Posterior vena cava (tissue), 2 donors: ENCODE results near the gene NOTCH4. TPM values are rescaled to one million over a fixed set of nuclear protein-coding genes. Genes with fewer than 3 reads are reported as not detected.
A peak's percentile ranks its signal among the peaks of the same experiment; 100 is the strongest.
"Not testable (repeated sequence)": the region's sequence is repeated elsewhere in the genome, so short reads cannot be mapped to it uniquely, and the experiment has no call there.

Source experiments
- DNase-seq: peaks from one replicate; pipeline ENCODE4 v3.0.0-alpha.2; 2020; ENCODE audit warnings: low spot score
- intact Hi-C, 2 donors: fragments of 100-400 bp; cut with DNase I; formaldehyde crosslinking; loops; one replicate each; pipeline versions ENCODE4 v1.14.1 to v1.14.2; 2022 to 2023
- total RNA-seq, 2 donors: library from RNA; stranded (reverse); fragmentation: NEBNext Ultra II Directional; extraction: Animal tissue kit (Norgen Biotek cat#: 25700); gene quantifications; one replicate each; pipeline ENCODE4 v1.2.1, GENCODE V29; 2021
- donor health status: DM: yes; HTN: yes; CAD: no.
- donor health status: DM: yes; HTN: yes; CAD: no.

The NOTCH4 gene
- total RNA-seq, 2 donors from 2014 or later: 17.3 to 24.1 TPM

DNA sequence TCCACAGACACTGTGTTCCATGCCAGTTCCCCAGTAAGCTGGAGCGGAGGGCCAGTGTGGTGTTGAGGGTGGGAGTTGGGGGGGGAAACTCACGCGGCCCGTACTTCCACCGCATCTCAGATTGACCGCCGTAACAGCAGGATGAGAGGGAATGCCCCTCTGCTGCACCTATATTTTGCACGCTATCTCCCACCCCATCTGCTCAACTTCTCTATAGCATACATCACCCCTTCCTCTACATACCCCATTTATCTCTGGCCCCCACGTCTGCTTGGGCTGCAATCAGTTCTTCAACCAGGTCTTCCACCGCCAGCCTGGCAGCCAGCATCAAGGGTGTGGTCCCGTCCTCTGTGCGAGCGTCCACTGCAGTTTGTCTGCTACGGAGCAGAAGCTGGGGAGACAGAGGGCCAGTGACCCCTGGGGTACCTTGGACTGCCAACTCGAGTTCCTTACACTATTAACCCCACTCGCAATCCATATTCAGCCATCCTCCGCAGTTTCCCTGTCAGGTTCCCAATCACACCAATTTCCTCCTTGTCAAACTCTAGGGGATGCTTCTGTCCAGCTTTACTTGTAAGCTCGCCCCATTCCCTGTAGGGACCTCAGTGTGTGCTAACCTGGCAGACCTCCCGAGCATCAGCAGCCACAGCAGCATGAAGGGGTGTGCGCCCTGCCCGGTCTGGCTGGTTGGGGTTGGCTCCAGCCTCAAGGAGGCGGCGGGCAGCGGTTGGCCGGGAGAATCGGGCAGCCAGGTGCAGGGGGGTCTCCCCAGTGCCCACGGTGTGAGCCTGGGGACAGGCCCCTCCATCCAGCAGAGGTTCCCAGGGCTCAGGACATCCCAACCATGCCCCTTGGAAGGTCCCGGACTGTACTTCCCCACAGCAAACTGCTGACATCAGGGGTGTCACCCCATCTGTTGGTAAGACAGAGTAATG is 26.9 kb downstream of the NOTCH4 start:
- DNase-seq: peak; percentile 86
- intact Hi-C loops: no loop called here

DNA sequence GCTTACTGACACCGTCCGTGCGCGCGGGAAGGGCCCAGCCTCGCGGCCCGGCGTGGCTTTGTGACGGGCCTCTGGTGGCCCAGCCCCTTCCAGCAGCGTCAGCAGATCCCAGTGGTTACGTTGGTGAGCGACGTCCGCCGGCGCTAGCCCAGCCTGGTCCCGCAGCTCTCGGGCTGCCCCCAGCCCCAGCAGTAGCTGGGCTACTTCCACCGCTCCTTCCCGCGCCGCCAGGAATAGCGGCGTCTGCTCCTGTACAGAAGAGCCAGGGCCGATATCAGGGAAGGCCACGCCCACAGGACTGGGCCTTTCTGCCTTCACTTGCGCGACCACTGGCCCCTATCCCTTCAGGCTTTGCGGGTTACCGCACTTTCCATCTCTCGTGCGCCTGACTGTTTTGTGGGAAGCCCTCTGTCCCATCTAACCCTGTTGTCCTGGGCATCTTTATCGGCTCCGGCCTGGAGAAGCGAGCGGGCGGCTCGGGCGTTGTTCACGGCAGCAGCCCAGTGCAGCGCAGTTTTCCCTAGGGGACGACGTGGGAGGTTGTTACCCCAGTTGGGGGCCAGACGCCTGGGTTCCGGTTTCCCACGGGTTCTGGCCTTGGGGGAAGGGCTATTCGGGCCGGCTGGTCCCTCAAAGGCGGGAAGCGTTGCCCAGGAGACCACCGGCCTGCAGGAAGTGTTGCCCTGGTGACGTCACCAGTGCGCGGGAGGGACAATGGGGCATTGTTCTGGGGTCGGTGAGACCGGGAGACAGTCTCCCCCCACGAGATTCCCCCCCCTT is 27.8 kb downstream of the NOTCH4 start:
- peak; percentile 97 for DNase-seq
- intact Hi-C loops: no loop called here

DNA sequence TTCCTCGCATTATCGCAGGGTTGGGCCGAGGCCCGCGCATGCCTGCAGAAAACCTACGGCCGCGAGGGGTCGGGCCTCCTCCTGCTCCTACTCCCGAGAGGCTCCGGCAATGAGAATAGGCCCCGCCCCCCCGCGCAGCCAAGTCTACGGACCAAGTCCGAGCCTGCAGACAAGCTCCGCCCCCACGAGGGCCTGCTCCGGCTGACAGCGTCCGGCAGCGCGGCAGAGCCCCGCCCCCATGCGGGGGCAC is 28.3 kb downstream of the NOTCH4 start:
- intact Hi-C loops: no loop called here
- DNase-seq: peak; percentile 100

DNA sequence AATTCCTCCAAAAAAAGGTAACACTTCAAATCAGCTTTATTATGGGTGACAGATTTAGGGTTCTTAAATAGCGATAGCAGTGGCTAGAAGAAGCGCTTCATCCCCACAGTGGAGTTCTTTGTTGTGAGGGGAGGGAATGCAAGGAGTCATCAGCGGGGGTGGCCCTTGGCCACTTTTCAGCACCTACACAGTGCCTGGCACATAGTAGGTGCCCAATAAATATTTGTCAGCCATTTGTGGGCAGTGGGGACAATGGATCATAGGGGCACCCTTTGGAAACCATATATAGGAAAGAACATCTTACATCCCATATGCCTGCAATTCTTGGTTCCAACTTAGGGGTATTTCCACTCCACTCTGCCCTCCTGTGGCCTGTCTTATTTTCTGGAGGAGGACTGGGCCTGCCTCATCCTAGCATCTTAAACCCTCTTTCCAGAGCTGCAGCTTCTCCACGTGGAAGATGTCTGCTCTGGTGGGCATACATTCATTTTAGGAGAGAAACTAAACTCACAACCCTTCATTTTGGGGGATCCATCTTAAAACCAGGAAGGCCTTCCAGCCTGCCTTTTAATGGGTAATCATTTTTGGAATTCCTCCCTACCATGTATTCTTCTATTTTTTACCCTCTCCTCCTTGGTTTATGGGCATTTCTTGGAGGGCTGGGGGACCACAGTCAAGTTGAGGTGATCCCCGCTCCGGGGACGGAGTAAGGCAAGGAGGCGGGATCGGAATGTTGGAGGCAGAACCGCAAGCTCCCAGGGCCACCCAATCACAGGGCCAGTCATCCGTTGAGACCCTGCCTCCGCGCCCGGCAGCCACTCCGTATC is 28.8 kb downstream of the NOTCH4 start:
- intact Hi-C loops: loop anchor here in 1 of 2 donors (5.0 kb wide), 1 partner anchor 78 kb away; no protein-coding TSS in a partner anchor
- peak; percentile 76 for DNase-seq

DNA sequence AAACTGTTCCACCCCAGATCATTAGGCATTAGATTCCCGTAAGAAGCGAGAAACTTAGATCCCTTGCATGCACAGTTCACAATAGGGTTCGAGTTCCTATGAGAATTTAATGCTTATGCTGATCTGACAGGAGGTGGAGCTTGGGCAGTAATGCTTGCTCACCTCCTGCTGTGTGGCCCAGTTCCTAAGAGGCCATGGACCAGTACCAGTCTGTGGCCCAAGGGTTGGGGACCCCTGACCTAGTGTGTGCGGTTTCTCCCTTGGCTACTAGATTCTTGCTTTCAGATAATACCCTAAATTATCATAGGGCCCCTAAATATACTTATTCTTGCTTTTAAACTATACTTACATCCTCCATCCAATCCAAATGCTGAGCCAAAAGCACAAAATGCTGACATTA is 29.5 kb downstream of the NOTCH4 start:
- peak; percentile 73 for DNase-seq
- intact Hi-C loops: loop anchor here in 1 of 2 donors (5.0 kb wide), 1 partner anchor 77 kb away; no protein-coding TSS in a partner anchor

DNA sequence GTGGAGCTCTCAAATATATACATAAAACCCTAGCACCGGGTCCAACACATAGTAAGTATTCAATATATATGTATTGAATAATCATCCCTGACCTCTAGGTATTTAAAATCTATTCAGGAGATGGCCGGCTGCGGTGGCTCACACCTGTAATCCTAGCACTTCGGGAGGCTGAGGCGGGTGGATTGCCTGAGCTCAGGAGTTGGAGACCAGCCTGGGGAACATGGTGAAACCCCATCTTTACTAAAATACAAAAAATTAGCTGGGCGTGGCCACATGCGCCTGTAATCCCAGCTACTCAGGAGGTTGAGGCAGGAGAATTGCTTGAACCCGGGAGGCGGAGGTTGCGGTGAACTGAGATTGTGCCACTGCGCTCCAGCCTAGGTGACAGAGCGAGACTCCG is 30.8 kb downstream of the NOTCH4 start:
- peak; percentile 20 for DNase-seq
- intact Hi-C loops: loop anchor here in 1 of 2 donors (5.0 kb wide), 1 partner anchor 76 kb away; no protein-coding TSS in a partner anchor

DNA sequence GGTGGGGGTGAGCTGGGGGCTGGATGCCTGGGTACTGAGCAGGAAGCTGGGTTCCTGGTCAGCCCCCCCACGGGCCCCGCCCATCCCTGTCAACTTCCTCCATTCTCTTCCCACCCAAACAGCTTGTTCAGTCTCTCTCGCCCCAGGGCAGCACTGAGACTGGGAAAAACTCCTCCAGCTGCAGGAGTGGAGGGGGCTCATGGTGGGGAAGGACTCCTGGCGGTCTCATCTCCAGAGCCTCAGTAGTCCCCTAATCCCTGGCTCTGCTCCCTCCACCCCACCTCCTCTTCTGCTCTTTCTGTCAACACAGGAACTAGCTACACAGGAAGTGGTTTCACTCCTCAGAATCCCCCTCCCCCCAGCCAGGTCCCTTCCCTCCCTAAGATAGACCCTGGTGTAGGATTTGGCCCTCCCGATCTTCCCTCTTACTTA is 31.2 kb downstream of the NOTCH4 start, which contains the start of gene GPSM3:
TSS of gene GPSM3 (minus strand) at position 36 of the 432 bp plus-strand sequence. CDS start 130 bp downstream, outside the sequence.
- DNase-seq: peak; percentile 91
- intact Hi-C loops: loop anchor here in 1 of 2 donors (5.0 kb wide), 1 partner anchor 75 kb away; no protein-coding TSS in a partner anchor

DNA sequence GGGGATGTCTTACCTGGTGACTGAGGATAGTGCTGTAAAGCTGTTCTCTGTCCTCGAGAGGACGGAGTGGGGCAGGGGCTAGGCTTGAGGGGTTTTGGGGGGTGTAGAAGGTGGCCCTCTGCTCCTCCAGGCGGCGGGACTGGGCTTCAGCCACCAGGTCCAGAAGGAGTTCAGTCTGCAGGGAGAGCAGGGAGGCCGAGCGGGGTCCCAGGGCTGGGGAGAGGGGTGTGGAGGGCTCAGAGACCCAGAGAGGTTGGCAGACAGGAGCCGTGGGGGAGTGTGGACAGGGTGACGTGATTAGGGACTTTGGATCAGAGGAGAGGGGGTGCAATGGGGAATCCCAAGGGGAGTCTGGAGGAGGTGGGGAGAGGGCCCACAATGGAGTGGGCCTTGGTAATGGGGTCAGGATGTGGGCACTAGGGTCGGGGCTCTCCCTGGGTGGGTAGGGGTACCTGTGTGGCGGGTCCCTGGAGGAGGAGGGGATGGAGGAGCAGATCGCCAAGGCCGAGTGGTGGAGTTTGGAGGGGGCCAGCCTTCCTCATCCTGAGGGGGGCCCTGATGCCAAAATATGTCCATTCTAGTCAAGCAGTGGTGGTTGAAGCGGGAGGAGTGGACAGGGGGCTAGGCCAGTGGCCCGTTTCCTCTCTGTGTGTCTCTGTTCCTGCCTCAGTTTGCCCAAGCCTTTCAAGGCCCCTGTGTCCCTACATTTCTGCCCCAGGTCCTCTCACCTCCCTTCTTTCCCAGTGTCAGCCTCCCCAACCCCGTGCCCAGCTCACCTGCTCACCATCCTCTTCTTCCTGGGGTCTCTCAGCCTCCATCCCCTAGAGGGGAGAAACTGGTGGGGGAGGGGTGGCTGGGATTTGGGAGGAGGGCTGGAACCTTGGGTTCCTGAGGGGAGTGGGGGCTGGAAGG is 31.9 kb downstream of the NOTCH4 start:
- intact Hi-C loops: loop anchor here in 1 of 2 donors (5.0 kb wide), 1 partner anchor 75 kb away; no protein-coding TSS in a partner anchor

DNA sequence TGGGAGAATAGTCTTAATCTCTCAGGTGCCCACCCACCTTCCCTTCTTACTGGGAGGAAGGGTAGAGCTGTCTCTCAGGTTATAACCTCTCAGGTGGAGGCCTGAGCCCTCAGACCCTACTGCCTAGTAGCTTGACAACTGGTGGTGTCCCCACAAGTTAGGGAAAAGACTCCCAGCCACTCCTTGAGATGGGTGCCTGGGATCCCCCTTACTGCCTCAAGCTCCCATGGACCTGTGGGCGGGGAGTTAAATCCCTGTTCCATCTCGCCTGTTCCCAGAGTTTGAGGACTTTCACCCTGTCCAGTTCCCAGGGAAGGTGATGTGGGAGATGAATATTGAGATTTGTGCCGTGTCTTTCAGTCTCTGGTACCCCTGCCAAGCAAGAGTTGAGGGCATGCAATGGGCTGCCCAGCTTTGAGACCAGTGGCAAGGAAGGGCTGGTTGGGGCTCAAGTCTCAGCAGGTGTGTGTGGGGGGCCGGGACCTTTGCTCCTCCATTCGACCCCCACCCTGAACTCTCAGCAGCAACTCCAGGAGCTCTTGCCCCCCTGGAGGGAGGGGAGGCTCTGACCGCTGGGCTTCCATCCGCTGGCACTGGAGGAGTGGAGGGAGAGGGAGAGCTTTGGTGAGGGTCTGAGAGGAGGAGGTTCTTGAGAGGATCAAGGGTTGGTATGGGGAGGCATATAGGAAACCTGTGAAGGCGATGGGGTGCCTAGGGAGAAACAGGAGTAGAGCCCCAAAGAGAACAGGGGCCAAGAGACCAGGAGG is 32.8 kb downstream of the NOTCH4 start:
- peak; percentile 83 for DNase-seq
- intact Hi-C loops: loop anchor here in 1 of 2 donors (5.0 kb wide), 1 partner anchor 74 kb away; no protein-coding TSS in a partner anchor

More for the DNA sequence above, 31.9 kb downstream of the NOTCH4 start:
- peak; percentile 82 for DNase-seq

DNA sequence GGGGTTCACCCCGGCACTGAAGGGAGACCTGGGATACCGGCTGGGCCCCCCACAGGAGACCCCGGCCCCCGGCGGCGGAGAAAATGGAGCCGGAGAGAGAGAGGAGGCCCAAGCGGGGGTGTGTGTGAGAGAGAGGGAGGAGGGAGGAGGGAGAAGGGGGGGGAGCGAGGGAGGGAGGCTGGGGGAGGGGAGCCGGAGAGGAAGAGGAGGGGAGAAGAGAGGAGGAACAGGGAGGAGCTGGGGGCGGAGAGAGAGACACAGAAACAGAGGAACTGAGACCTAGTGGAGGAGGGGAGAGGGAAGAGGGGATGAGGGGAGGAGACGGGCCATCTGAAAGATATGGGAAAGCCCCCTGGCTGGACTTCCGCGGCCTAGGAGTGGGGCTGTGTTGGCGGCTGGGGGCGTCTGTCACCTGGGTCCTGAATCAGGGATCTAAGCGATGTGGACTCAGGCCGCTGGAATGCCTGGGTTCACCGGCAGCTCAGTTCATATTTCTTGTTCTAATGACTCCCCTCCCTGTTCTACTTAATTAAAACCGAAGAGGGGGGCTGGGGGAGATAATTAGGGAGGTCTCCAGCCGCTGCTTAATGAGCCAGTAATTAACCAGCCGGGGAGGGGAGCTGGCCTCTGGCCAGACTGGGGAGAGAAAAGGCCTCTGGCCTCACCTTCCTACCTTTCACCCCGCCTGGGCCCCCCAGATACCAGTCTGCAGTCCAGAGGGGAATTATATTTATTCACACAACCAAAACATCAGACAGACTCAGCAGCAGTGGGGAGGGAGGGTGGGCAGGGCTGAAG is 33.6 kb downstream of the NOTCH4 start, which contains the start of gene PBX2:
TSS of gene PBX2 (minus strand) at position 149 of the 798 bp plus-strand sequence. CDS start 287 bp downstream, outside the sequence.
- intact Hi-C loops: loop anchor here in 1 of 2 donors (5.0 kb wide), 1 partner anchor 73 kb away; no protein-coding TSS in a partner anchor
- DNase-seq: peak; percentile 97

DNA sequence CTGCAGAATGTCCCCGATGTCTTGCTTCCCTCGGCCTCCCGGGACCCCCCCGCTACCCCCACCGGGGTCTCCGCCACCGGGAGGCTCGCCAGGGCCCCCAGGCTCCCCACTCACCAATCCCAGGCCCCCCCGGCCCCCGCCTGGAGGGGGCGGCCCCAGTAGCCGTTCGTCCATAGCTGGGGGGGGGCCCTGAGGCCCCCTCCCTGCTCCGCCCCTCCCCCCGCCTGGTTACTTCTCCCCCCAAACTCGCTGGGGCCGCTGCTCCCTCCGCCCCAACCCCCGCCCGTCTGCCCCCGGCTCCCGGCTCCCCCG is 34.2 kb downstream of the NOTCH4 start:
- DNase-seq: peak; percentile 79
- intact Hi-C loops: loop anchor here in 1 of 2 donors (5.0 kb wide), 1 partner anchor 72 kb away; no protein-coding TSS in a partner anchor

DNA sequence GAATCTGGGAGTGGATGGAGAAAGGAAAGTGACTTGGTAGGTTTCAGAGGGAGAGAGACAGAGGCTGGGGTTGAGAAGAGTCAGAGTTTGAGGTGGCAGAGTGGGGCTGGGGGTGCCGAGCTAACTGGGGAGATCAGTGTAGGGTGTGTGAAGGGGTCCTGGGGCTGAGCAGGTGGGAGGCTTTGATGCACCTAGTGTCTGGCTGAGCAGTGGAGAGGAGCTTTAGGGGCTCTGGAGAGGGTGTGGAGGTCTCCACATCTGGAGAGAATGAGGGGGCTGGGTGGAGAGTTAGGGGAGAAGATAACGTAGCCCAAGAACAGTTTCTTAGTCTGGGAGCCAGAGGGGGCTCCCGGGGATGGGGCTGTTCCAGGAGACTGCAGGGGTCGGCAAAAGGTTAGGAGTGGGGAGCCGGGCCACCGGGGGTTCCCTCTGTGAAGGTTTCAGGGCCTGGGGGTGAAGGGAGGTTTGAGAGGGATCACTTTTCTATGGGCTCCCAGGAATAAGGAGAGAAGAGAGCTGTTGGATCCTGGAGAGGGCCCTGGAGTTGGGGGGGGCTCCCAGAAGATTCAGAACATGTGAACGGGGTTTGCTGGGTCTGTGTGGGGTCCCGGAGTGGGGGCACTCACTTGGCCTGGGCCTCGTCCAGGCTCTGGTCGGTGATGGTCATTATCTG is 34.7 kb downstream of the NOTCH4 start:
- intact Hi-C loops: no loop called here

DNA sequence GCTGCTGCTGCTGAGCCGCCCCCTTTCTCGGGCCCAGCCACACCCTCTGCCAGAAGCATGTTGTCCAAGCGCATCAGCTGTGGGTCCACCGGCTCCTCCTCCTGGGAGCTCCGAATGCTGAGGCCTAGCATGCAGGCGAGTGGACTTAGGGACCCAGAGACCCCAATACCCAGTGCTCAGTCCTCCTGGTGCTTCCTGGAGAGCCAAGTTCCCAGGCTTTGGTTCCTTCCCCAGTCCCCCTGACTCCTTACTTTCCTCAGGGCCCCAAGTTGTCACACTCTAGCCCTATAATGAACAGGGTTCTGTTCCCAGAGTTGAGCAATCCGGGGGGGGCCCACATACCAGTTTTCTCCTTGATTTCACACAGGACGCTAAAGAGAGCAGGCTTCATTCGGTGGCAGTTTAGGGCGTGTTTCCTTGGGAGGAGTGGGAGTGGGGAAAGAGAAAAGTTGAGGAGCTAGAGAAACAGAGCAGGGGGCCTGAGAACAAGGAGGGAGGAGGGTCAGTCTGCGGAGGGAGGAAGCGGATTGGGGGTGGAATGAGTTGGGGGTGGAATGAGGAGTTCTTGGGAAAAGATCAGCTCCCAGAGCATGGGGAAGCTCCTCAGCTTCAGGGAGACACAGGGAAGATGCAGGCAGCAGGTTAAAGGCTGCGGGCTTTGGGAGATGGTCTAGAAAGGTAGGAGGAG is 35.3 kb downstream of the NOTCH4 start:
- DNase-seq: peak; percentile 36
- intact Hi-C loops: no loop called here

More for the DNA sequence above, 34.7 kb downstream of the NOTCH4 start:
- DNase-seq: peak; percentile 75

DNA sequence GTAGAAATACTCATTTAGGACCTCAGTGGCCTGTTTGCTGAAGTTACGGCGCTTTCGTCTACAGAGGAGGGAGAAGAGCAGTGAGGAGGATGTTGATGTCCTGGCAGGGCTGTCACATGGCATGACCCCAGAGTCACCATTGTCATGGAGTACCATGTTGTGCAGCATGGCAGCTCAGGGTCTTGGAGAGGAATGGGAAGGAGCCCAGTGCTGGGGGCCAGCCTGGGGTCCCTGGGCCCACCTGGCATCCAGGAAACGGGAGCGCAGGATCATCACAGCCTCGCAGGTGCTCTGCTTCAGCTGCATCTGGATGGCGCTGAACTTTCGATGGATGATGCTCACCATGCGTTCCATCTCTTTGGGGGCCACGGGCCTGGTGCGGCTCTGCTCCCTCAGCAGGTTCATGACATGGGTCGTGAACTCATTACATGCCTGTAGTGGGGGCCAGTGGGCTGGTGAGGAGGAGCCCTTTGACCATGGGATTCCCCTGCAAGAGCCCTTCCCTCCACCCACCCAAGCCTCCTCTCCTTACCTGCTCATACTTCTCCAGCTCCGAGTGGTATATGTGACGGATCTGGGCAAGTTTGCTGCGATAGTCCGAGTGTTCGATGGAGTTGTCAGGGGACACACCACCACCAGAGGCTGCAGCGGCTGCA is 36.0 kb downstream of the NOTCH4 start:
- DNase-seq: peak; percentile 53
- intact Hi-C loops: not testable (repeated sequence)
